Caco-2 (cell line): ENCODE results near the gene TAGLN2. TPM values are rescaled to one million over a fixed set of nuclear protein-coding genes. Genes with fewer than 3 reads are reported as not detected.

Experiments used
- BruUV-seq: library from RNA; stranded (reverse); fragments of 400-500 nt; replicated peaks from 2 replicates; lab custom pipeline; 2021; lab: Mats Ljungman, UMichigan
- CTCF ChIA-PET: fragments of 300-600 bp; sonication (Branson Sonifier 250); formaldehyde crosslinking; loops from one replicate; lab custom pipeline; 2022; ENCODE audit warnings: antibody characterized with exemption; lab: Charles Lee
- POLR2A ChIA-PET: fragments of 300-600 bp; sonication (Branson Sonifier 250); formaldehyde crosslinking; loops from one replicate; lab custom pipeline; 2022; ENCODE audit warnings: antibody characterized with exemption; lab: Charles Lee
- DNase-seq, 2 experiments: peaks; one replicate each; pipeline versions ENCODE4 v3.0.0 to v3.0.0-alpha.2; 2020 to 2022
- H3K27me3 ChIP-seq: replicated peaks from 2 replicates; pipeline ENCODE4 v1.6.0; 2011; ENCODE audit warnings: low read length; ENCODE audit not compliant: control insufficient read depth, insufficient read depth
- H3K36me3 ChIP-seq: 2 replicates; pipeline ENCODE4 v1.5.1; 2011; ENCODE audit warnings: low read length; ENCODE audit not compliant: control insufficient read depth, insufficient read depth
- H3K4me1 ChIP-seq: fragments of 250-450 bp; sonication (Bioruptor Pico); 2 replicates; pipeline ENCODE4 v1.5.1; 2020; ENCODE audit warnings: mild to moderate bottlenecking
- H3K4me3 ChIP-seq: 2 replicates; pipeline ENCODE4 v1.5.1; 2011; ENCODE audit warnings: low read depth, mild to moderate bottlenecking, control low read depth, low read length
- H3K9me3 ChIP-seq: fragments of 250-450 bp; sonication (Bioruptor Pico); 2 replicates; pipeline ENCODE4 v1.5.1; 2020; ENCODE audit warnings: mild to moderate bottlenecking, moderate library complexity
- H3K27ac Mint-ChIP-seq: one replicate; pipeline ENCODE4 v1.8.0; 2022; ENCODE audit warnings: mixed read lengths; ENCODE audit not compliant: unreplicated experiment
- H3K27me3 Mint-ChIP-seq: one replicate; pipeline ENCODE4 v1.8.0; 2022; ENCODE audit warnings: mixed read lengths; ENCODE audit not compliant: insufficient read depth, unreplicated experiment
- H3K36me3 Mint-ChIP-seq: one replicate; pipeline ENCODE4 v1.8.0; 2022; ENCODE audit warnings: mild to moderate bottlenecking, mixed read lengths; ENCODE audit not compliant: insufficient read depth, unreplicated experiment
- H3K4me1 Mint-ChIP-seq: one replicate; pipeline ENCODE4 v1.8.0; 2022; ENCODE audit warnings: low read depth, mixed read lengths; ENCODE audit not compliant: unreplicated experiment
- H3K4me3 Mint-ChIP-seq: one replicate; pipeline ENCODE4 v1.8.0; 2022; ENCODE audit warnings: mild to moderate bottlenecking, moderate library complexity, mixed read lengths; ENCODE audit not compliant: unreplicated experiment
- H3K9me3 Mint-ChIP-seq: one replicate; pipeline ENCODE4 v1.8.0; 2022; ENCODE audit warnings: mixed read lengths; ENCODE audit not compliant: unreplicated experiment
- CTCF ChIP-seq, 2 experiments: fragments of 200-600 bp in 1 of 2; IDR thresholded peaks; 1 replicate in 1 of 2; 2 replicates in 1 of 2; pipeline versions ENCODE4 v1.5.1 to v1.8.0; 2011 to 2022; ENCODE audit warnings: antibody characterized with exemption in 1 of 2, control low read depth in 1 of 2, inconsistent platforms in 1 of 2, low read depth in 1 of 2, low read length in 1 of 2, mild to moderate bottlenecking in 1 of 2, moderate library complexity in 1 of 2; ENCODE audit not compliant: insufficient read depth in 1 of 2, severe bottlenecking in 1 of 2, unreplicated experiment in 1 of 2
- intact Hi-C: fragments of 100-400 bp; cut with micrococcal nuclease; formaldehyde crosslinking; loops from one replicate; pipeline ENCODE4 v1.10.0; 2022; ENCODE audit not compliant: unreplicated experiment
- microRNA-seq: library from miRNA; unstranded; fragments of <30 nt; microRNA quantifications from one replicate; pipeline ENCODE4 v1.2.0, GENCODE V29; 2022
- total RNA-seq: library from RNA; stranded (reverse); gene quantifications from 2 replicates; pipeline ENCODE4 v1.2.3, GENCODE V29; 2022

The TAGLN2 gene
- total RNA-seq, 1 experiment from 2014 or later = 531 TPM

- Histone ChIP-seq H3K4me1 (no peaks in the 10 kb centered on the region), H3K27me3 (no peaks in the 10 kb centered on the region), H3K4me3 (no peak overlapping the region), H3K36me3 (no peaks in the 10 kb centered on the region), H3K9me3 (no peaks in the 10 kb centered on the region)
- H3K36me3 Mint-ChIP-seq = no peaks in the 10 kb centered on the region
- intact Hi-C loops = no loop called here
- DNase-seq = no peak
- no TSS peak for BruUV-seq
- H3K27ac Mint-ChIP-seq = no peak overlapping the region
- no peak for TF ChIP-seq CTCF (IDR thresholded peaks at IDR 0.05; ENCODE audit: insufficient read depth in 1 of 2, low read depth in 1 of 2, low read length in 1 of 2, severe bottlenecking in 1 of 2, unreplicated experiment in 1 of 2)
- H3K4me3 Mint-ChIP-seq = no peak overlapping the region
- H3K9me3 Mint-ChIP-seq = no peaks in the 10 kb centered on the region
- POLR2A ChIA-PET = no interaction called here
- no peaks in the 10 kb centered on the region for H3K4me1 Mint-ChIP-seq
- H3K27me3 Mint-ChIP-seq = no peaks in the 10 kb centered on the region
- CTCF ChIA-PET = interaction anchor here (0.9 kb wide), 1 partner anchor 71 kb away, joined by 3 read pairs; no protein-coding TSS in a partner anchor
Observed at GRCh38 chr1:159869607-159870006, 55.7 kb downstream of the TAGLN2 start.

- Mint-ChIP-seq H3K9me3 (no peaks in the 10 kb centered on the region), H3K36me3 (no peaks in the 10 kb centered on the region), H3K4me3 (no peak overlapping the region), H3K27me3 (no peaks in the 10 kb centered on the region), H3K4me1 (no peaks in the 10 kb centered on the region), H3K27ac (no peak overlapping the region)
- BruUV-seq = no TSS peak
- Histone ChIP-seq H3K27me3 (no peaks in the 10 kb centered on the region), H3K36me3 (no peaks in the 10 kb centered on the region), H3K4me1 (no peaks in the 10 kb centered on the region), H3K4me3 (no peak overlapping the region), H3K9me3 (no peaks in the 10 kb centered on the region)
- DNase-seq = no peak
- ChIA-PET POLR2A (no interaction called here), CTCF (interaction anchor here (0.9 kb wide), 1 partner anchor 70 kb away, joined by 3 read pairs; no protein-coding TSS in a partner anchor)
- intact Hi-C loops = no loop called here
- no peak for TF ChIP-seq CTCF (IDR thresholded peaks at IDR 0.05; ENCODE audit: insufficient read depth in 1 of 2, low read depth in 1 of 2, low read length in 1 of 2, severe bottlenecking in 1 of 2, unreplicated experiment in 1 of 2)
Observed at GRCh38 chr1:159869173-159869572, 56.1 kb downstream of the TAGLN2 start.

- POLR2A ChIA-PET = no interaction called here
- H3K4me3 ChIP-seq = no peak overlapping the region
- H3K36me3 Mint-ChIP-seq = no peaks in the 10 kb centered on the region
- CTCF ChIA-PET = interaction anchor here (0.9 kb wide), 1 partner anchor 70 kb away, joined by 3 read pairs; no protein-coding TSS in a partner anchor
- no peaks in the 10 kb centered on the region for H3K4me1 ChIP-seq
- H3K27me3 ChIP-seq = no peaks in the 10 kb centered on the region
- H3K4me1 Mint-ChIP-seq = no peaks in the 10 kb centered on the region
- no peaks in the 10 kb centered on the region for H3K9me3 ChIP-seq
- H3K4me3 Mint-ChIP-seq = no peak overlapping the region
- no TSS peak for BruUV-seq
- TF ChIP-seq CTCF (IDR thresholded peaks at IDR 0.05; ENCODE audit: insufficient read depth in 1 of 2, low read depth in 1 of 2, low read length in 1 of 2, severe bottlenecking in 1 of 2, unreplicated experiment in 1 of 2) = no peak
- no peaks in the 10 kb centered on the region for H3K9me3 Mint-ChIP-seq
- H3K27ac Mint-ChIP-seq = no peak overlapping the region
- intact Hi-C loops = no loop called here
- DNase-seq = no peak
- H3K27me3 Mint-ChIP-seq = no peaks in the 10 kb centered on the region
- H3K36me3 ChIP-seq = no peaks in the 10 kb centered on the region
Observed at GRCh38 chr1:159868766-159869165, 56.5 kb downstream of the TAGLN2 start.

Small RNA genes within 50 kb of the gene (microRNA-seq; reads per million reads assigned to microRNA genes)
- not detected for gene MIR4259

Other genes starting within 250 kb of the TAGLN2 start
- gene CRP, start 210.9 kb downstream of the TAGLN2 start, total RNA-seq = not detected in 2 replicates
- gene DUSP23, start 144.5 kb downstream of the TAGLN2 start, total RNA-seq = 40.5 and 44.5 TPM in 2 replicates
- not detected in 2 replicates for gene FCRL6, start 123.1 kb downstream of the TAGLN2 start, total RNA-seq
- not detected in 2 replicates for gene SLAMF8, start 98.6 kb downstream of the TAGLN2 start, total RNA-seq
- gene VSIG8, start 62.9 kb downstream of the TAGLN2 start, total RNA-seq = not detected in 2 replicates
- 1.1 and 1.5 TPM in 2 replicates for gene CFAP45, start 25.3 kb downstream of the TAGLN2 start, total RNA-seq
- gene IGSF9, start 20.1 kb upstream of the TAGLN2 start, total RNA-seq = 19.6 and 21.2 TPM in 2 replicates
- gene SLAMF9, start 28.7 kb upstream of the TAGLN2 start, total RNA-seq = 0.36 TPM in 1 of 2 replicates, not detected in the other
- gene PIGM, start 106.5 kb upstream of the TAGLN2 start, total RNA-seq = 5.5 and 5.7 TPM in 2 replicates
- 0.58 and 0.68 TPM in 2 replicates for gene KCNJ10, start 144.7 kb upstream of the TAGLN2 start, total RNA-seq
- gene KCNJ9, start 156.0 kb upstream of the TAGLN2 start, total RNA-seq = not detected in 2 replicates
- gene IGSF8, start 173.1 kb upstream of the TAGLN2 start, total RNA-seq = 15.4 and 16.0 TPM in 2 replicates
- 0.36 TPM in 1 of 2 replicates, not detected in the other for gene ATP1A2, start 190.3 kb upstream of the TAGLN2 start, total RNA-seq
- not detected in 2 replicates for gene ATP1A4, start 226.1 kb upstream of the TAGLN2 start, total RNA-seq